Bronchial epithelial cell (primary cell): ENCODE measurements around the gene IER3. TPM values are rescaled to one million over a fixed set of nuclear protein-coding genes. Genes with fewer than 3 reads are reported as not detected.
A peak's percentile ranks its signal among the peaks of the same experiment; 100 is the strongest.

Experiments used
- DNase-seq: peaks from one replicate; pipeline ENCODE4 v3.0.0-alpha.2; 2010; ENCODE audit warnings: low read depth
- FAIRE-seq: peaks from 2 replicates; lab custom pipeline; 2011; peaks lifted over from hg19 to GRCh38; lab: Jason Lieb, UNC
- H3K27me3 ChIP-seq: 2 replicates; pipeline ENCODE4 v1.5.1; 2011; ENCODE audit warnings: low read length; ENCODE audit not compliant: control insufficient read depth, insufficient read depth
- H3K36me3 ChIP-seq: 2 replicates; pipeline ENCODE4 v1.5.1; 2011; ENCODE audit warnings: low read length; ENCODE audit not compliant: control insufficient read depth, insufficient read depth
- H3K4me3 ChIP-seq: 2 replicates; pipeline ENCODE4 v1.5.1; 2011; ENCODE audit warnings: mild to moderate bottlenecking, low read depth, low read length, control low read depth
- total RNA-seq: library from RNA; depleted of rRNA; stranded (reverse); fragments of >200 nt; gene quantifications from 2 replicates; pipeline ENCODE4 v1.2.1, GENCODE V29; 2014
- TF ChIP-seq, protein P1 (sequence below): IDR thresholded peaks from 2 replicates; pipeline ENCODE4 v1.5.1; 2011; ENCODE audit warnings: mild to moderate bottlenecking, moderate library complexity, low read length, control low read depth, inconsistent platforms; ENCODE audit not compliant: insufficient read depth, severe bottlenecking

IER3 gene, protein sequence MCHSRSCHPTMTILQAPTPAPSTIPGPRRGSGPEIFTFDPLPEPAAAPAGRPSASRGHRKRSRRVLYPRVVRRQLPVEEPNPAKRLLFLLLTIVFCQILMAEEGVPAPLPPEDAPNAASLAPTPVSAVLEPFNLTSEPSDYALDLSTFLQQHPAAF
- 186 and 279 TPM in 2 replicates for total RNA-seq

DNA sequence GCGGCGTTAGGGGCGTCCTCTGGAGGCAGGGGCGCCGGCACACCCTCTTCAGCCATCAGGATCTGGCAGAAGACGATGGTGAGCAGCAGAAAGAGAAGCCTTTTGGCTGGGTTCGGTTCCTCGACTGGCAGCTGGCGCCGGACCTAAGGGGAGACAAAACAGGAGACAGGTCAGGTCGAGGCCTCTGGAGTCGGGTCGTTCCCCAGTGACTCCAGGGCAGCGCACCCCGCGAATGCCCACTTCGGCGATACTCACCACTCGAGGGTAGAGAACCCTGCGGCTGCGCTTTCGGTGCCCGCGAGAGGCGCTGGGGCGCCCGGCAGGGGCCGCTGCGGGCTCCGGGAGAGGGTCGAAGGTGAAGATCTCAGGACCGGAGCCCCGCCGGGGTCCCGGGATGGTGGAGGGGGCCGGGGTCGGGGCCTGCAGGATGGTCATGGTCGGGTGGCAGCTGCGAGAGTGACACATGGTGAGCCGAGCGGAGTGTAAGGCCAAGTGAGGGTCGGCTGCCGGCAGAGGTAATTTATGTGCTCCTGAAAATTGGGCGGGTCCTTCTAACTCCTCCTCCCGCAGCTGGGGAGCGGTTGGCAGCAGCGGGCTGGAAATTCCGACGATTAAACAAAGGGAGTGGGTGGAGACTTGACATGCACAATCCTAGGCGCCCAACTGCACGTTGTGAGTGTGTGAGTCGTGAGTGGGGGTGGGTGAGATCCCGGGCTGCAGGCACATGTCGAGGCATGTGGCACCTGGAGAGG lies at the start of gene IER3:
TSS of gene IER3 (minus strand) at position 494 of the 752 bp plus-strand sequence. CDS start at position 465, 29 bp downstream.
- FAIRE-seq, result no peak
- Histone ChIP-seq H3K4me3 (peak within 1 kb of the TSS; percentile 89), H3K36me3 (peaks cover 7% of the 10 kb centered on the region), H3K27me3 (no peaks in the 10 kb centered on the region)
- DNase-seq, result peak; percentile 95
- TF ChIP-seq, protein P1, sequence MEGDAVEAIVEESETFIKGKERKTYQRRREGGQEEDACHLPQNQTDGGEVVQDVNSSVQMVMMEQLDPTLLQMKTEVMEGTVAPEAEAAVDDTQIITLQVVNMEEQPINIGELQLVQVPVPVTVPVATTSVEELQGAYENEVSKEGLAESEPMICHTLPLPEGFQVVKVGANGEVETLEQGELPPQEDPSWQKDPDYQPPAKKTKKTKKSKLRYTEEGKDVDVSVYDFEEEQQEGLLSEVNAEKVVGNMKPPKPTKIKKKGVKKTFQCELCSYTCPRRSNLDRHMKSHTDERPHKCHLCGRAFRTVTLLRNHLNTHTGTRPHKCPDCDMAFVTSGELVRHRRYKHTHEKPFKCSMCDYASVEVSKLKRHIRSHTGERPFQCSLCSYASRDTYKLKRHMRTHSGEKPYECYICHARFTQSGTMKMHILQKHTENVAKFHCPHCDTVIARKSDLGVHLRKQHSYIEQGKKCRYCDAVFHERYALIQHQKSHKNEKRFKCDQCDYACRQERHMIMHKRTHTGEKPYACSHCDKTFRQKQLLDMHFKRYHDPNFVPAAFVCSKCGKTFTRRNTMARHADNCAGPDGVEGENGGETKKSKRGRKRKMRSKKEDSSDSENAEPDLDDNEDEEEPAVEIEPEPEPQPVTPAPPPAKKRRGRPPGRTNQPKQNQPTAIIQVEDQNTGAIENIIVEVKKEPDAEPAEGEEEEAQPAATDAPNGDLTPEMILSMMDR, result peak; percentile 71

GRCh38 chr6:30793521-30794194 lies 49.3 kb upstream of the IER3 start:
- FAIRE-seq, result no peak

GRCh38 chr6:30792786-30793185 lies 48.4 kb upstream of the IER3 start:
- no peak for FAIRE-seq
- TF ChIP-seq, protein P1, result no peak

More at GRCh38 chr6:30793521-30794194, 49.3 kb upstream of the IER3 start:
- DNase-seq, result peak; percentile 32
- no peaks in the 10 kb centered on the region for H3K27me3 ChIP-seq
- H3K36me3 ChIP-seq, result no peaks in the 10 kb centered on the region
- TF ChIP-seq, protein P1, result no peak
- H3K4me3 ChIP-seq, result no peak overlapping the region

DNA sequence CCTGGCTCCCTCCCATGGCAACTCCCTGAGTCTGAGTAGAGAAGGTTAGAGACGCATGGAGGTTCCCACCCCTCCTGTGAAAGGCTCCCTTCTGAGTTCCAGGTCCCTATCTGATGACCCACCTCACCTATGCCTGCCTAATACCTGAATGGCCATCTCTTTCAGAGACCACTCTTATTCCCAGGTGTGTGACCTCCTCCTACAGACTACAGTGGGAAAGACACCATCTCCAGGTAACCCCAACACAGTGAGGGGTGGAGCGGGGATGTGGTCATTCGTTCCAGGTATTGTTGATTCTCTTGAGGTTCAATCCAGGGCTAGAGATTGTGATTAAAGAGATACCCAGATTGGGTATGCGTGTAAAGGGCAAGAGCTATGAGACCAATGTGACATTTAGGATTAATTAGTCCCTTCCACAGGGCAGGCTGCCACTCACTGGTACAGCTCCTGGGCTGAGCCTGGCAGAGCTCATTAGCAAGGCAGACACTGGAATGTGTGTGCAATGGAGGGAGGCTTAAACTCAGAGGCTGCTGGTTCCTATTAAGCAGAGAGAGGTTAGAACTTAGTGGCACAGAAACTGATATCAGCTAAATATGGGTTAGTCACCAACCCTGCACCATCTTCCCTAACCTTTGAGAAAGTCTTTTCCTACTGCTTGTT lies 46.5 kb upstream of the IER3 start:
- no peaks in the 10 kb centered on the region for H3K36me3 ChIP-seq
- H3K27me3 ChIP-seq, result no peaks in the 10 kb centered on the region
- DNase-seq (no peak), FAIRE-seq (no peak)
- TF ChIP-seq, protein P1, result no peak
- no peak overlapping the region for H3K4me3 ChIP-seq

More at GRCh38 chr6:30792786-30793185, 48.4 kb upstream of the IER3 start:
- Histone ChIP-seq H3K4me3 (no peak overlapping the region), H3K27me3 (no peaks in the 10 kb centered on the region), H3K36me3 (no peaks in the 10 kb centered on the region)
- no peak for DNase-seq

DNA sequence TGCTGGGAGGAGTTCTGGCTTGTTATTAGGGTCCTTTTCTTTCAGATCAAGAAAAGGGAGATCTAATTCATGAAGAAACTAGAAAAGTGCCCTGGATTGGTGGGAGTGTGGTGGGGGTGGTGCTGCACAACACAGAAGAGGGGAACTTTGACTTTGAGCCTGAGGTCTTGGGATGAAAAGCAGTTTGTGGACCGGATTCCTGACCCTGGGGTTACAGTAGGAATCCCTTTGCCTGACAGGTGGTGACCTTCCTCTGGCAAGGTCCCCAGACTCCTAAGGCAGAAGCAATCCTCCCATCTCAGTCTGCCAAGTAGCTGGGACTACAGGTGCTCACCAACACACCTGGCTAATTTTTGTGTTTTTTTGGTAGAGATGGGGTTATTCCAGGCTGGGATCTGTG lies 45.3 kb upstream of the IER3 start:
- H3K27me3 ChIP-seq, result no peaks in the 10 kb centered on the region
- no peak overlapping the region for H3K4me3 ChIP-seq
- DNase-seq, result no peak
- H3K36me3 ChIP-seq, result no peaks in the 10 kb centered on the region
- no peak for FAIRE-seq
- TF ChIP-seq, protein P1, result no peak
